Stimulated activated CD4-positive, alpha-beta T cell treated with anti-CD3 and anti-CD28 coated beads, TNF-alpha, amount 100 ng/mL, for 1 hour (primary cell): ENCODE results near the gene EPS15.

Source experiments
- DNase-seq, 3 donors: peaks; one replicate each; pipeline ENCODE4 v3.0.0-alpha.2; 2020; ENCODE audit warnings: low read depth in 3 of 3, low spot score in 1 of 3

EPS15 gene

GRCh38 chr1:51320967-51321923 lies 197.8 kb downstream of the EPS15 start:
- no peak for DNase-seq

DNA sequence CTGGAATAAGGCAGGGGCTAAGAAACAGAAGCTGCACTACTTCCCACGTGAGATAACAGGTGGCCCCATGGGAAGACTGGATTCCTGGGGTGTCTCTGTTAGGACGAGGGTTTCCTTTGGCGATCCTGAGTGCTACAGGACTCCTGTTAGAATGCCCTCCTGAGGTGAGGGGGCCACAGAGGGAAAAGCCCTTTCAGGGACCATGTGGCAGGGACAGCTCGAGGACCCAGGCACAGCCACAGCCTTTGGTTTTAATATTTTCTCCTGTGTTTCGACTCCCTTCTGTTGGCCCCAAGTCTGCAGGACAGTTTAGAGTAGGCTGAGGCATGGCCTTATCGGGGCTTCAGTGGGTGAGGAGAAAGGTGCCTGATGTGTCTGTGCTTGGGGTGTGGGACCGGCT lies 201.3 kb downstream of the EPS15 start:
- no peak for DNase-seq

DNA sequence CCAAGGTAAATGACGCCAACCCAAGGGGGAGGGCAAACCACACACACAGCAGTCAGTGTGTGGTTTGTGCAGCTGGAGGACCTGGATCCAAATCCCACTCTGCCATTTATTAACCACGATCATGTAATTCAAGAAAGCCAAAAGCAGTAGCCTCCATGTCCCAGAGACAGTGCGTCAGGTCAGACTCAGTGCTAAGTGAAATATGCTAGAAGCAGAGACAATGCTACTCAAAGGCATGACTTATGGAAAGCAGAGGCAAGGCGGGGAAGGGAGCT lies 202.3 kb downstream of the EPS15 start:
- DNase-seq: no peak

GRCh38 chr1:51316113-51316845 lies 202.8 kb downstream of the EPS15 start:
- no peak for DNase-seq

DNA sequence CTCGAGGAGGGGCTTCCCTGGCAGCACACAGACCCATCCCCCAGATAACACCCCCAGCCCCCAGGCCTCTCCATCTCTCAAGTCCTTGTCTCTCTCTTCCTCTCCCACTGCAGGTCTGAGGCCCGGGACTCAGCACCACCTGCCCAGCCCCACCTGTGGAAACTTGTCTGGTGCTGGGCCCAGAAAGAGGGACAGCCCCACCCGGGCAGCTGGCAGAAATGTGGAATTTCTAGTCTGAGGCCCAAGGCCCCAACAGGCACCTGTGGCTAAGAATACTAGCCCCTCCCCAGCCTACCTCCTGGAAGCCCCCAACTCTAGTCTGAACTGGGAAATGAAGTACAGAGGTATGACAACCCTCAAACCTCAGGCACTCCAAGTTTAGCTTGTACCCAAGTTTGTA lies 204.1 kb downstream of the EPS15 start:
- no peak for DNase-seq

GRCh38 chr1:51313961-51314777 lies 204.9 kb downstream of the EPS15 start:
- no peak for DNase-seq

DNA sequence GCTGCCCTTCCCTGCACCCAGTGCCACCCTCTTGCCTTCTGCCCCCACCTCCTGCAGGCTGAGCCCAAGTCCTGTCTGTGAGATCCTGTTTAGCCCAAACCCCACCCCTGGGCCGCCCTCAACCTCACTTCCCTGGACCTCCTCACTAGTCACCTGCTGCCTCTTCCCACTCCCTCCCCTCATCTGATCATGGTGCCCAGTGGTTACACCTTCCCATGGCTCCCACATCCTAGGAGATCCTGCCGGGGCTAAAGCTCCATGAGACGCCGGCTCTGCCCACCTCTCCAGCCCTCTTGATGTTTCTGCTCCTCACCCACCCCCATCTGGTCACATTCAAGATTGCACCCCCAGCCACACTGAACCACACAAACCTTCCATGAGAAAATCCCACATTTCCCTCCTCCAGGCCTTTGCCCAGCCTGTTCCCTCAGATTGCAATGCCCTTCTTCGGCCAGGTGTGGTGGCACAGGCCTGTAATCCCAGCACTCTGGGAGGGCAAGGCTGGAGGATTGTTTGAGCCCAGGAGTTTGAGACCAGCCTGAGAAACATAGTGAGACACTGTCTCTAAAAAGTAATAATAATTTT lies 205.7 kb downstream of the EPS15 start:
- DNase-seq: no peak

DNA sequence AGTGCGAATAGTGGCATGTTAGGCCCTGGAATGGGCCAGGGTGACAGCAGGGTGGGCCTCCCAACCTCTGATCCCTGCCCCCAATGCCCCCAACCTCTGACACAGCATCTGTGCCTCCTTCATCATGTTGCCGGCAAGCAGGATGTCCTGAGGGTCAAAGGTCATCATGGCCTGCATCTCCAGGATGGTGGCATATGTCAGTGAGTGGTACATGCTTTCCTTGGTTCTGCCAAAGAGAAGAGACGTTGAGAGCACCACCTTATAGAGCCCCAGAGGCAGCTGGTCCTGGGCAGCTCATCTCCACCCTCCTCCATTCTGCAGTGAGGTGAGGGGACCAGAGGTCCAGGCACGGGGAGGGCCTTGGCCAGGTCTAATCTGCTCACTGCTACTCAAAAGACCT lies 206.3 kb downstream of the EPS15 start:
- DNase-seq: no peak

DNA sequence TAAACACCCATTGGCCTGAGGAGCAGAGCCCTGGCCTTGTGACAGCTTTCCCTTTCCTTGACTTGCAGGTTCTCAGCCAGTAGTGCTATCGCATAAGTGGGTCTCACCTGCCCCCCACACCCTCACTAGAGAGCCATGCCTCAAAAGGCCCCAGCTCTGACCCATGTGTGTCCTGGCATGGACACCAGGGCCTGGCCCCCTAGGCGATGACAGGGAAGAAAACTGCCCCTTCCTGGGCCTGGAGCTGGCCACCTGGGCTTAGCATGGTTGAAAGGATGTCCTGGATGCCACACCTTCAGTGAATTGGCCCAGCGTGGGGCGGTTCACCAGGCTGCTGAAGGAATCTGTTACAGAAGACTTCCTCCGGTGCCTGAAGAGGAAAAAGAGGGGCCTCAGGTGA lies 207.2 kb downstream of the EPS15 start:
- no peak for DNase-seq

GRCh38 chr1:51310871-51311613 lies 208.0 kb downstream of the EPS15 start:
- DNase-seq: no peak

DNA sequence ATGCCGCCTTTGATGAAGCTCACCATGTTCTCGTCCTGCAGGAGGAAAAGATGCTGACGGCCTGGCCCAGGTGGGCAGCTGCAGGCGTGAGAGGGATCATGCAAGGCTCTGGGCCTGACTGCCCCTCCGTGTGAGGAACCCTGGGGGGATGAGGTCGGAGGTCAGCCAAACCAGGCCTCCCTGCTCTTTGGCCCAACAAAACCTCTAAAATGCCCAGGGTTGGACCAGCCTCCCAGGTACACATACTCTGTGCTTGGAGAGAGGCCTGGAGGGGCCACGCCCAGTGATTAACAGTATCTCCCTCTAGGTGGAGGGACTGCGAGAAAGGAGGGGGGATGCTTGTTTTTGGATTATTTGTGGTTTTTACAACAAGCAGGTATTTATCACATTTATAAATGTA lies 209.8 kb downstream of the EPS15 start:
- no peak for DNase-seq

DNA sequence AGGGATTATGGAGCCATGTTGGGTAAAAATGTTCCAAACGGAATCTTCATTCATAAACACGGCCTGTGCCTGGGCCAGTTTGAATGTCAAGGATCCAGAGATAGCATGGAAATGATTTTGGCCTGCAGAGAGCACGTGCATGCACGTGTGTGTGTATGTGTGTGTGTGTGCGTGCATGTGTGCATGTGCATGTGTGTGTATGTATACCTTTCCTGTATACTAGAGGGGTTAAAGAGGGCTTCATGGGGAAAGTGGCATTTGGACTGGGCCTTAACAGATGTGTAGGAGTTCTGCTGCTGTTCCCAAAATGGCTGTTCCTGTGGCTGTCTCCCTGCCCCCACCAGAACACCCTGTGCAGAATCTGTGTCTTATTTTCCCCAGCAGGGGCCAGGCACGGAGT lies 210.4 kb downstream of the EPS15 start:
- DNase-seq: no peak

- no peak for DNase-seq
Measured at GRCh38 chr1:51306950-51307349, 212.1 kb downstream of the EPS15 start.

DNA sequence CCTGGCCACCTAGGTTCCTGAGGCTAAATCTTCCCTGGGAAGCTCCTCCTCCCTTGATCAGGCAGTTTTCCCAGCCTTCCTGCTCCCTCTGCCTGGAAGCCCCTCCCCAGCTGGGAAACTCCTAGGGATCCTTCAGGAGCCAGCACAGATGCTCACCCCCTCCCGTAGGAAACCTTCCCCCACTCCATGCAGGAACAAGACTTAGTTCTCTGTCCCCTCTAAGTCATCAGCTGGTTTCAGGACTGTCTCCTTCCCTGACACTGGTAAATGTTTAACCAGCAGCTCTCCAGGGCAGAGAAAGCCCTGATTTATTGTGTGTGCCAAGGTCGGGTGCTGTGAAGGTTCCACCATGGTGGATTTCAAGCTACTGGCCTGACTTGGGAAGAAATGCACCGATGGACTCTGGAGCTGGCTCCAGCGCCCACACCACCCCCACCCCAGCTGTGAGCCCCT lies 213.7 kb downstream of the EPS15 start:
- no peak for DNase-seq

GRCh38 chr1:51304360-51304759 lies 214.7 kb downstream of the EPS15 start:
- DNase-seq: no peak
